Esophagus muscularis mucosa (tissue), 4 donors: ENCODE data around the gene UACA. TPM values are rescaled to one million over a fixed set of nuclear protein-coding genes. Genes with fewer than 3 reads are reported as not detected.

Experiments used
- DNase-seq: peaks from one replicate; pipeline ENCODE4 v3.0.0-alpha.2; 2017; ENCODE audit errors: extremely low spot score
- H3K27ac ChIP-seq, 4 donors: fragments of 200-600 bp; sonication (generic); replicated peaks in 1 of 4; 1 replicate in 3 of 4; 2 replicates in 1 of 4; pipeline ENCODE4 v1.5.1; 2016 to 2019; ENCODE audit warnings: mild to moderate bottlenecking in 1 of 4
- H3K27me3 ChIP-seq, 4 donors: fragments of 200-600 bp; sonication (generic); one replicate each; pipeline versions ENCODE4 v1.5.1 to v1.6.0; 2016 to 2019
- H3K36me3 ChIP-seq, 4 donors: fragments of 200-600 bp; sonication (generic); one replicate each; pipeline ENCODE4 v1.5.1; 2016 to 2019
- H3K4me1 ChIP-seq, 4 donors: fragments of 200-600 bp; sonication (generic); one replicate each; pipeline ENCODE4 v1.5.1; 2016 to 2019
- H3K4me3 ChIP-seq, 4 donors: fragments of 200-600 bp; sonication (generic); 1 replicate in 2 of 4; 2 replicates in 2 of 4; pipeline ENCODE4 v1.5.1; 2016 to 2019; ENCODE audit warnings: mild to moderate bottlenecking in 4 of 4, moderate library complexity in 1 of 4
- H3K9me3 ChIP-seq, 4 donors: fragments of 200-600 bp; sonication (generic); 1 replicate in 3 of 4; 2 replicates in 1 of 4; pipeline ENCODE4 v1.5.1; 2016 to 2019
- CTCF ChIP-seq, 3 experiments: fragments of 200-600 bp in 2 of 3; fragments of 450-650 bp in 1 of 3; sonication (generic) in 2 of 3; IDR thresholded peaks; one replicate each; pipeline ENCODE4 v1.5.1; 2017 to 2019; ENCODE audit warnings: antibody characterized with exemption in 3 of 3, mild to moderate bottlenecking in 2 of 3, moderate library complexity in 1 of 3
- EP300 ChIP-seq: sonication (generic); formaldehyde crosslinking; IDR thresholded peaks from one replicate; pipeline ENCODE4 v1.6.1; 2017; ENCODE audit warnings: antibody characterized with exemption
- POLR2A ChIP-seq: fragments of 450-650 bp; IDR thresholded peaks from one replicate; pipeline ENCODE4 v1.6.1; 2017; ENCODE audit warnings: antibody characterized with exemption, moderate library complexity, mild to moderate bottlenecking, low read depth
- POLR2AphosphoS5 ChIP-seq, 2 donors: sonication (generic); formaldehyde crosslinking; IDR thresholded peaks; one replicate each; pipeline ENCODE4 v1.6.1; 2017; ENCODE audit warnings: antibody characterized with exemption in 2 of 2
- whole genome bisulfite sequencing: methylation state at CpG from one replicate; pipeline ENCODE4 v1.1.5; 2018; 5-methylcytosine and 5-hydroxymethylcytosine counted together
- intact Hi-C: fragments of 100-400 bp; cut with DNase I; formaldehyde crosslinking; loops from one replicate; pipeline ENCODE4 v1.15.1; 2023
- total RNA-seq, 4 donors: library from RNA; depleted of rRNA; stranded (reverse); fragments of >200 nt; gene quantifications; one replicate each; pipeline versions ENCODE4 v1.1.0 to v1.2.1, GENCODE V29; 2016

The UACA gene
- total RNA-seq, 4 donors from 2014 or later, result 23.9 to 40.7 (median 28.9) TPM

- TF ChIP-seq POLR2AphosphoS5 (IDR thresholded peaks at IDR 0.05) (no peak), POLR2A (no peak), EP300 (no peak), CTCF (IDR thresholded peaks at IDR 0.05) (no peak)
- H3K4me1 ChIP-seq, result peaks cover 0 to 22% (median 16%) of the 10 kb centered on the region in 4 donors
- peaks cover 0 to 23% (median 13%) of the 10 kb centered on the region in 4 donors for H3K36me3 ChIP-seq
- H3K27me3 ChIP-seq, result no peaks in the 10 kb centered on the region
- intact Hi-C loops, result no loop called here
- H3K9me3 ChIP-seq, result no peaks in the 10 kb centered on the region
- H3K27ac ChIP-seq, result no peak overlapping the region
- H3K4me3 ChIP-seq, result no peak overlapping the region
- no peak for DNase-seq
- 54% methylated on average over 2 of the region's 2 CpGs for WGBS
Measured at GRCh38 chr15:70690491-70691276, 72.7 kb downstream of the UACA start.

GRCh38 chr15:70690021-70690420 lies 73.3 kb downstream of the UACA start:
- 95% methylated on average over 2 of the region's 2 CpGs for WGBS
- H3K9me3 ChIP-seq, result no peaks in the 10 kb centered on the region

GRCh38 chr15:70687482-70687881 lies 75.9 kb downstream of the UACA start:
- no peak overlapping the region for H3K4me3 ChIP-seq
- no peak for TF ChIP-seq CTCF (IDR thresholded peaks at IDR 0.05)
- no peak for TF ChIP-seq EP300
- no peak for TF ChIP-seq POLR2A
- TF ChIP-seq POLR2AphosphoS5 (IDR thresholded peaks at IDR 0.05), result no peak
- peaks cover 0 to 42% (median 18%) of the 10 kb centered on the region in 4 donors for H3K36me3 ChIP-seq
- H3K27me3 ChIP-seq, result no peaks in the 10 kb centered on the region
- DNase-seq, result no peak
- 70% methylated on average over 3 of the region's 3 CpGs for WGBS
- no peak overlapping the region for H3K27ac ChIP-seq
- peaks cover 0 to 22% (median 16%) of the 10 kb centered on the region in 4 donors for H3K4me1 ChIP-seq
- H3K9me3 ChIP-seq, result no peaks in the 10 kb centered on the region
- intact Hi-C loops, result loop anchor here (10.0 kb wide), 1 partner anchor 77 kb away; the partner anchor contains the start of gene UACA

More at GRCh38 chr15:70690021-70690420, 73.3 kb downstream of the UACA start:
- intact Hi-C loops, result no loop called here
- peaks cover 0 to 22% (median 16%) of the 10 kb centered on the region in 4 donors for H3K4me1 ChIP-seq
- no peak overlapping the region for H3K27ac ChIP-seq
- TF ChIP-seq EP300 (no peak), CTCF (IDR thresholded peaks at IDR 0.05) (no peak), POLR2A (no peak)
- no peak for DNase-seq
- no peak overlapping the region for H3K4me3 ChIP-seq
- peaks cover 0 to 29% (median 14%) of the 10 kb centered on the region in 4 donors for H3K36me3 ChIP-seq
- H3K27me3 ChIP-seq, result no peaks in the 10 kb centered on the region

GRCh38 chr15:70680817-70681216 lies 82.5 kb downstream of the UACA start:
- no peaks in the 10 kb centered on the region for H3K9me3 ChIP-seq
- TF ChIP-seq POLR2A (no peak), POLR2AphosphoS5 (IDR thresholded peaks at IDR 0.05) (no peak), EP300 (no peak), CTCF (IDR thresholded peaks at IDR 0.05) (no peak)

More at GRCh38 chr15:70680817-70681216, 82.5 kb downstream of the UACA start:
- Histone ChIP-seq H3K27ac (no peak overlapping the region), H3K36me3 (peaks cover 5 to 45% (median 19%) of the 10 kb centered on the region in 4 donors), H3K4me1 (peaks cover 0 to 16% (median 9%) of the 10 kb centered on the region in 4 donors), H3K27me3 (no peaks in the 10 kb centered on the region), H3K4me3 (no peak overlapping the region)
- 85% methylated on average over 6 of the region's 6 CpGs for WGBS
- no peak for DNase-seq
- intact Hi-C loops, result loop anchor here (2.0 to 10.0 kb wide), 2 partner anchors 84 to 132 kb away; partner anchors contain the start of gene UACA
